GM21529 (cell line): ENCODE results near the gene NSA2.

ENCODE experiments used
- ATAC-seq: cut with Tn5 transposase; IDR thresholded peaks from one replicate; pipeline ENCODE4 v1.9.1; 2021; ENCODE audit not compliant: unreplicated experiment

Gene NSA2

DNA sequence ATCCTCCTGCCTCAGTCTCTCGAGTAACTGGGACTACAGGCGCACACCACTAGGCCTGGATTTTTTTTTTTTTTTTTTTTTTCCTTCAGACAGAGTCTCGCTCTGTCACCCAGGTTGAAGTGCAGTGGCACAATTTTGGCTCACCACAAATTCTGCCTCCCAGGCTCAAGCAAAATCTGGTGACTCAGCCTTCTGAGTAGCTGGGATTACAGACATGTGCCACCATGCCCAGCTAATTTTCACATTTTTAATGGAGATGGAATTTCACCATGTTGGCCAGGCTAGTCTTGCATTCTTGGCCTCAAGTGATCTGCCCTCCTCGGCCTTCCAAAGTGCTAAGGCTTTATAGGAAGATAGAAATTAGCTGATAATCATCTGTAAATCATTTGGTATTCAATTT, 43.9 kb downstream of the NSA2 start:
- no peak for ATAC-seq

DNA sequence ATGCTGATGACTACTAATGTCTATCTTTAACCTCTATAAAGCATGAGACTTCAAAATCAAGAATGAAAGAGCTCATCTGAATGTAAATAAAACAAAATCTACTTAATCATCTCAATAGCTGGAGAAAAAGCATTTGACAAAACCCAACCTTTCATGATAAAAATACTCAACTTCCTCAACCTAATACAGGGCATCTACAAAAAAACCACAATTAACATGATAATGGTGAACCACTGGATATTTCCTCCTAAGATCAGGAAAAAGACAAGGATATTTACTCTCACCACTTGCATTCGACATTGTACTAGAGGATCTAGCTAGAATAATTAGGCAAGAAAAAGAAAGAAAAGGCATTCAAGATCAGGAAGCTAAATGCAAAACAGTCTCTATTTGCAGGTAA, 49.8 kb downstream of the NSA2 start:
- ATAC-seq, result no peak

DNA sequence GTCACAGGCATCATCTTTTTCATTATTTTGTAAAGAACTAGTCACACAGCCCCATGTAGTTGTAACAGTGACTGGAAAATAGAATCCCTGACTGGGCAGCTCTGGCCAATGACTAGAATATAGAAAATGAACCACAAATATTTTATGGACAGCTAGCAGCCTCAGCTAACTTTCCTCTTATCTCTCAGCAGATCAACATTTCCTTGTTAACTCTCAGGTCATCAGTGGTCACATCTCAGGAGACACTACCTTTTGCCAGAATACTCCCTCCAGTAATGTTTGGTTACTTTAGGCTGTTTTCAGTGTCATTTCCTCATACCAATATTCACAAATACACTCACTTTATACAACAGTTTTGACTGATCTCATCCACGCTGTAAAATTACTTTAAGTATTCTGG, 55.2 kb downstream of the NSA2 start:
- ATAC-seq, result no peak

DNA sequence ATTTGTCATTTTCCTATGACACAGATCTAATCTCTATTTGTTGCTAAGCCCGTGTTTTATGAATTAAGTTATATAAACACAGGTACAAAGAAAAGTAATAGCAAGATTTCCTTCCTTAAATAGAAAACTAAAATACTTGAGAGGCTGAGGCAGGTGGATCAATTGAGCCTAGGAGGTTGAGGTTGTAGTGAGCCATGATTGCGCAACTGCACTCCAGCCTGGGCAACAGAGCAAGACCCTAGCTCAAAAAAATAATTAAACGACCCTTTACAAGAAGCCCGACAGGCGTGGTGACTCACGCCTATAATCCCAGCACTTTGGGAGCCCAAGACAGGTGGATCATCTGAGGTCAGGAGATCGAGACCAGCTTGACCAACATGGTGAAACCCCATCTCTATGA, 62.4 kb downstream of the NSA2 start:
- no peak for ATAC-seq
